Measurements from ENCODE around the gene APC2.

Gene APC2

DNA sequence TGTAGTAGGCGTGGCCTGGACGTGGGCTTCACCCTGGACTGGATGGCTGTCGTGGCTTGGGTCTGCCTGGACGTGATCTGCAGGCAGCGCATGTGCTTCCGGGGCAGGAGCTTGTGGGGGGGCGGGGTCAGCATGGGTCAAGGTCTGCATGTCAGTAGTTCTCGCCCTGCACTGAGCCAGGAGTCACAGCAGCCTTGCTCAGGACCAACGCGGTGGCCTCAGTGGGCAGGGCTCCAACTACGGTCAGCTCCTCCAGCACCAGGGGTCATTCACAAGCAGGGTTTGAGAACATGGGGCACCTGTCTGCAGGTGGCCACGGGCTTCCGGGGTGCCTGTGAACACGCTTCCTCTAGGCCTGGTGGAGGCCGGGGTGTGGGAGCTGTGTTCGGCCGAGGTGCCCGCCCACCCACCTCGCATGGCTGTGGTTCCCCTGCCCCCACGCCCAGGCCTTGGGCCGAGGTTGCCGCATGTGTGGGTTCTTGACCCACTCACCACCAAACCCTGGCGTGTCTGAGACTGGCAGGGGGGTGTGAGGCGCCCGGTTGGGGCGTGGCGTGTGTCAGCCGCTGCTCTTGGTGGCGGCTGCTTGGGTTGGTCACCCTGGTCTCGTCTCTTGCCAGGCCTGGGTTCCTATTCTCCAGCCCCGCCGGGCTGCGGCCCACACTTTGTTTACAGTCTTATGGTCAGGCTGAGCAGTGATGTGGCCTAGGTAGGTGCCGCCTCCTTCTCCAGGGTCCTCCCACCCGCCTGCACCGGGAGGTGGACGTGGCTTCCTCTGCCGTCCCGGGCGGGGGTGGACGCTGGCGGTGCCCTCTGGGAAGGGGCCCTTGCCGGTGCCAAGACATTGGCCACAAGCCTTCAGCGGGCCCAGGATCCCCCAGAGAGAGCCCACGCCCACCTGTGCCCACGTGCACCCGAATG lies 16.5 kb upstream of the APC2 start:
- Histone ChIP-seq H3K4me3 (ENCODE audit: low read length) (no peak overlapping the region), H3K36me3 (ENCODE audit: control insufficient read depth, low read length) (peaks cover 59% of the 10 kb centered on the region), H3K27ac (ENCODE audit: low read depth, low read length) (no peak overlapping the region), H3K9me2 (replicated peaks; ENCODE audit: control insufficient read depth, low read length) (no peaks in the 10 kb centered on the region), H3K27me3 (ENCODE audit: control insufficient read depth, low read length) (no peaks in the 10 kb centered on the region), H3K79me2 (ENCODE audit: control insufficient read depth, low read length) (peaks cover 2% of the 10 kb centered on the region), H4K20me1 (ENCODE audit: control insufficient read depth, insufficient read depth, low read depth, low read length) (no peaks in the 10 kb centered on the region), H3K9me3 (ENCODE audit: control insufficient read depth, insufficient read depth, low read length) (no peaks in the 10 kb centered on the region), H3F3A (ENCODE audit: control insufficient read depth, insufficient read depth) (peaks cover 14% of the 10 kb centered on the region), H3K4me2 (ENCODE audit: low read length) (no peak overlapping the region), H3K4me1 (ENCODE audit: control insufficient read depth, low read length) (peaks cover 12% of the 10 kb centered on the region)
- TF ChIP-seq, protein P1, sequence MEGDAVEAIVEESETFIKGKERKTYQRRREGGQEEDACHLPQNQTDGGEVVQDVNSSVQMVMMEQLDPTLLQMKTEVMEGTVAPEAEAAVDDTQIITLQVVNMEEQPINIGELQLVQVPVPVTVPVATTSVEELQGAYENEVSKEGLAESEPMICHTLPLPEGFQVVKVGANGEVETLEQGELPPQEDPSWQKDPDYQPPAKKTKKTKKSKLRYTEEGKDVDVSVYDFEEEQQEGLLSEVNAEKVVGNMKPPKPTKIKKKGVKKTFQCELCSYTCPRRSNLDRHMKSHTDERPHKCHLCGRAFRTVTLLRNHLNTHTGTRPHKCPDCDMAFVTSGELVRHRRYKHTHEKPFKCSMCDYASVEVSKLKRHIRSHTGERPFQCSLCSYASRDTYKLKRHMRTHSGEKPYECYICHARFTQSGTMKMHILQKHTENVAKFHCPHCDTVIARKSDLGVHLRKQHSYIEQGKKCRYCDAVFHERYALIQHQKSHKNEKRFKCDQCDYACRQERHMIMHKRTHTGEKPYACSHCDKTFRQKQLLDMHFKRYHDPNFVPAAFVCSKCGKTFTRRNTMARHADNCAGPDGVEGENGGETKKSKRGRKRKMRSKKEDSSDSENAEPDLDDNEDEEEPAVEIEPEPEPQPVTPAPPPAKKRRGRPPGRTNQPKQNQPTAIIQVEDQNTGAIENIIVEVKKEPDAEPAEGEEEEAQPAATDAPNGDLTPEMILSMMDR (IDR thresholded peaks at IDR 0.05; ENCODE audit: low read depth, low read length, poor library complexity, severe bottlenecking), result no peak
- TF ChIP-seq EZH2phosphoT487 (IDR thresholded peaks at IDR 0.05; ENCODE audit: borderline replicate concordance, low read length), result no peak

DNA sequence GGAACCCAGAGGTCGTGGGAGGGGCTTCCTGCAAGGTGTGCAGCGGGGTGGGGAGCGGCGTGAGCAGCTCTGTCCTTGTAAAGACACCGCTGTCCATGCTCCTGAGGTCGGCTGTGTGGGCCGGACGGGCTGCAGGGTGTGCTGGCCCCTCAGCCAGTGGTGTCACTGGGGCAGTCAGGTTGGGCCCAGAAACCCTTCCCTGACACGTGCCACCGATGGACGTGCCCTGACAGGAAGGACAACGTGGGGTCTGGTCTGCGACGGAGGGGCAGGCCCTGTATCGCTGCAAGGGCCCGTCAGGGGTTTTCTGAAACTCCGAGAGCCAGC lies 15.9 kb upstream of the APC2 start:
- H3K9me2 ChIP-seq (replicated peaks; ENCODE audit: control insufficient read depth, low read length), result no peaks in the 10 kb centered on the region
- no peak for TF ChIP-seq EZH2phosphoT487 (IDR thresholded peaks at IDR 0.05; ENCODE audit: borderline replicate concordance, low read length)
- TF ChIP-seq, protein P1 (IDR thresholded peaks at IDR 0.05; ENCODE audit: low read depth, low read length, poor library complexity, severe bottlenecking), result no peak

DNA sequence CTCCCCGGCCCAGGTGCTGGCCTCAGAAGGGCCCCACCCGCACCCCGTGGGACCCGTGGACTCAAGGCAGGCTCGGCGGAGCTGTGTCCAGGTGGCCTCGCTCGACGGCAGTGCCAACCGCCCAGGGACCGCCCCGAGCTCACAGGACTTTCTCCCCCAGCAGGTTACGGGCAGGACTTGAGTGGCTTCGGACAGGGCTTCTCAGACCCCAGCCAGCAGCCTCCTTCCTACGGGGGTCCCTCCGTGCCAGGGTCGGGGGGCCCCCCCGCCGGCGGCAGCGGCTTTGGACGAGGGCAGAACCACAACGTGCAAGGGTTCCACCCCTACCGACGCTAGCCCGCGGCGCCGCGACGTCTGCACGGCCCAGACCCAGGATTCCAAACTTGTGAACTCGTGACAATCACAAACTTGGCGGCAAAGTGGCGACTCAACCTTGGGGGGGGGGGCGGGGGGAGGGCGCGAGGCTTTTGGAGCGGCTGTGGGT lies 15.3 kb upstream of the APC2 start:
- Histone ChIP-seq H3K27me3 (ENCODE audit: control insufficient read depth, low read length) (no peaks in the 10 kb centered on the region), H3K4me3 (ENCODE audit: low read length) (no peak overlapping the region), H3K4me1 (ENCODE audit: control insufficient read depth, low read length) (peaks cover 17% of the 10 kb centered on the region), H3K9me2 (replicated peaks; ENCODE audit: control insufficient read depth, low read length) (no peaks in the 10 kb centered on the region), H3K79me2 (ENCODE audit: control insufficient read depth, low read length) (peaks cover 15% of the 10 kb centered on the region), H4K20me1 (ENCODE audit: control insufficient read depth, insufficient read depth, low read depth, low read length) (peaks cover 5% of the 10 kb centered on the region), H3K36me3 (ENCODE audit: control insufficient read depth, low read length) (peaks cover 59% of the 10 kb centered on the region), H3K9me3 (ENCODE audit: control insufficient read depth, insufficient read depth, low read length) (no peaks in the 10 kb centered on the region), H3K4me2 (ENCODE audit: low read length) (no peak overlapping the region), H3F3A (ENCODE audit: control insufficient read depth, insufficient read depth) (peaks cover 22% of the 10 kb centered on the region), H3K27ac (ENCODE audit: low read depth, low read length) (no peak overlapping the region)
- no peak for TF ChIP-seq EZH2phosphoT487 (IDR thresholded peaks at IDR 0.05; ENCODE audit: borderline replicate concordance, low read length)
- TF ChIP-seq, protein P1 (IDR thresholded peaks at IDR 0.05; ENCODE audit: low read depth, low read length, poor library complexity, severe bottlenecking), result no peak

More for the DNA sequence above, 15.9 kb upstream of the APC2 start:
- Histone ChIP-seq H3F3A (ENCODE audit: control insufficient read depth, insufficient read depth) (peaks cover 16% of the 10 kb centered on the region), H4K20me1 (ENCODE audit: control insufficient read depth, insufficient read depth, low read depth, low read length) (no peaks in the 10 kb centered on the region), H3K4me3 (ENCODE audit: low read length) (no peak overlapping the region), H3K36me3 (ENCODE audit: control insufficient read depth, low read length) (peaks cover 59% of the 10 kb centered on the region), H3K4me1 (ENCODE audit: control insufficient read depth, low read length) (peaks cover 12% of the 10 kb centered on the region), H3K4me2 (ENCODE audit: low read length) (no peak overlapping the region), H3K27ac (ENCODE audit: low read depth, low read length) (no peak overlapping the region), H3K9me3 (ENCODE audit: control insufficient read depth, insufficient read depth, low read length) (no peaks in the 10 kb centered on the region), H3K27me3 (ENCODE audit: control insufficient read depth, low read length) (no peaks in the 10 kb centered on the region), H3K79me2 (ENCODE audit: control insufficient read depth, low read length) (peaks cover 9% of the 10 kb centered on the region)

All from DOHH2 (cell line).